ENCODE measurements around the gene TNRC6B.
"Not testable (repeated sequence)": the region's sequence is repeated elsewhere in the genome, so short reads cannot be mapped to it uniquely, and the experiment has no call there.

TNRC6B gene

DNA sequence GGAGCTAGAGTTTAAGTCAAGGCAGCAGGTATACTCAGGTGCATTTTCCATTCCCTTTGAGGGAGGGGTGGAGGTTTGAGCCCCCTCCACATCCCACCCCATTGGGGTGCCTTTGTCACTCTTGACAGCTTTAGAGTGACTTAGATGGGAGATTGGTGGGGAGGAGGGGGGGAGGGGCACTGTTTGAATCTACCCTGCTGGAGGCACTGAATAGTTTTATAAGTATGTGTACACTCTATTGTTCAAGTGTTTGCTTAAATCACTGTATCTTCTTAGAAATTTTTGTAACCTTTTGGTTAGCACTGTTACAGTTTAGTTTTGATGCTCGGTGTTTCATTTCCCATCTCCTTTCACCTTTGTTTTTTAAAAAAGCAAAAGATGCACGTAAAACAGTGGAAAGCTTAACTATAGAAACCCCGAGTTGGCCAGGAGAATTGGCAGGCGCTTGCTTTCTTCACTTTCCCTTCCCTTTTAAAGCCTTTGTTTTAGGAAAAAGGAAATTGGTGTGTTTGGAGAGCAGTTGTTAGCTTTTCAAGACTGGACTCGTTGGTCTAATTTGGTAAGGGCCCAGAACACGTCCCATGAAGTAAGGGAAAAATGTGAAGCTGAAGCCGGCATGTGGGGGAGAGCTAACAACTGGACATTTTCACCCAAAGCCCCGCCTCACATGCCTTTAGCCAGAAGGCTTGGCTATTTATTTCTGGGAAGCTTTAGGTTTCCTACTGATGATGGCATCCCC lies 42.8 kb downstream of the TNRC6B start:
- Mint-ChIP-seq H3K27me3 (ENCODE audit: low read depth) (no peaks in the 10 kb centered on the region), H3K27ac (peak overlapping the region; percentile 68 to 83 (median 78)), H3K36me3 (ENCODE audit: low read depth) (peaks cover 40% of the 10 kb centered on the region), H3K4me1 (peaks cover 66% of the 10 kb centered on the region), H3K4me3 (no peak overlapping the region), H3K9me3 (no peaks in the 10 kb centered on the region)
- TF ChIP-seq, protein P1, sequence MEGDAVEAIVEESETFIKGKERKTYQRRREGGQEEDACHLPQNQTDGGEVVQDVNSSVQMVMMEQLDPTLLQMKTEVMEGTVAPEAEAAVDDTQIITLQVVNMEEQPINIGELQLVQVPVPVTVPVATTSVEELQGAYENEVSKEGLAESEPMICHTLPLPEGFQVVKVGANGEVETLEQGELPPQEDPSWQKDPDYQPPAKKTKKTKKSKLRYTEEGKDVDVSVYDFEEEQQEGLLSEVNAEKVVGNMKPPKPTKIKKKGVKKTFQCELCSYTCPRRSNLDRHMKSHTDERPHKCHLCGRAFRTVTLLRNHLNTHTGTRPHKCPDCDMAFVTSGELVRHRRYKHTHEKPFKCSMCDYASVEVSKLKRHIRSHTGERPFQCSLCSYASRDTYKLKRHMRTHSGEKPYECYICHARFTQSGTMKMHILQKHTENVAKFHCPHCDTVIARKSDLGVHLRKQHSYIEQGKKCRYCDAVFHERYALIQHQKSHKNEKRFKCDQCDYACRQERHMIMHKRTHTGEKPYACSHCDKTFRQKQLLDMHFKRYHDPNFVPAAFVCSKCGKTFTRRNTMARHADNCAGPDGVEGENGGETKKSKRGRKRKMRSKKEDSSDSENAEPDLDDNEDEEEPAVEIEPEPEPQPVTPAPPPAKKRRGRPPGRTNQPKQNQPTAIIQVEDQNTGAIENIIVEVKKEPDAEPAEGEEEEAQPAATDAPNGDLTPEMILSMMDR (IDR thresholded peaks at IDR 0.05; ENCODE audit: unreplicated experiment in 3 of 3), result no peak

DNA sequence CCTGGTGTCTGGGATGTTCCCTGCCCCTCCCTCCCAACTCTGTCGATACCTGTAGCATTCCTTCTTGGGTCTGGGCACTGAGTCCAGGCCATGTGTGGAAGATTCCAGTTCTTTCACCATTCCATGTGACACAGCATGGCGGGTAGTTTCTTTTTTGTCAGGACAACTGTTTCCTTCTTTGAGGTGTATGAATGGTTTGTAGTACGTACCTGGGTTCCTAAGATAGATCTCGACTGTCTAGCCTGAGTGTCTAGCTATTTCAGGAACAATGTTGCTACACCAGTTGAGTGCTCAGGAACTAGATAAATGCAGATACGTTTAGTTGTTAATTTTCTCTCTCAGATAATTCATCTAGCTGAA lies 43.3 kb downstream of the TNRC6B start:
- H3K4me1 Mint-ChIP-seq, result peaks cover 64% of the 10 kb centered on the region
- H3K4me3 Mint-ChIP-seq, result no peak overlapping the region
- TF ChIP-seq, protein P1 (IDR thresholded peaks at IDR 0.05; ENCODE audit: unreplicated experiment in 3 of 3), result no peak
- peak overlapping the region in 2 of 3 experiments; percentile 73 to 78 for H3K27ac Mint-ChIP-seq
- no peaks in the 10 kb centered on the region for H3K27me3 Mint-ChIP-seq (ENCODE audit: low read depth)
- H3K9me3 Mint-ChIP-seq, result no peaks in the 10 kb centered on the region
- H3K36me3 Mint-ChIP-seq (ENCODE audit: low read depth), result peaks cover 35% of the 10 kb centered on the region

DNA sequence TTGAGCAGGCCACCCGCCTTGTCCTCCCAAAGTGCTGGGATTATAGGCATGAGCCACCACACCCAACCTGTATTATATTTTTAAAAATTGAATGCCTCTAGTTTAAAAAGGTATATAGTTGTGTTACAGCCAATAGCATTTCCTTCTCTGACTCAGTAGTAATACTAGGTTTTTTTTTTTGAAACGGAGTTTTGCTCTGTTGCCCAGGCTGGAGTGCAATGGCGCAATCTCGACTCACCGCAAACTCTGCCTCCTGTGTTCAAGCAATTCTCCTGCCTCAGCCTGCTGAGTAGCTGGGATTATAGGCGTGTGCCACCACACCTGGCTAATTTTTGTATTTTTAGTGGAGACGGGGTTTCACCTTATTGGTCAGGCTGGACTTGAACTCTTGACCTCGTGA lies 45.3 kb downstream of the TNRC6B start:
- not testable (repeated sequence) for H3K9me3 Mint-ChIP-seq; H3K27ac Mint-ChIP-seq; H3K4me3 Mint-ChIP-seq; H3K27me3 Mint-ChIP-seq (ENCODE audit: low read depth)
- H3K4me1 Mint-ChIP-seq, result peaks cover 67% of the 10 kb centered on the region
- H3K36me3 Mint-ChIP-seq (ENCODE audit: low read depth), result peaks cover 32% of the 10 kb centered on the region

GRCh38 chr22:40224702-40225101 lies 47.0 kb downstream of the TNRC6B start:
- no peaks in the 10 kb centered on the region for H3K27me3 Mint-ChIP-seq (ENCODE audit: low read depth)
- peak overlapping the region; percentile 30 to 52 (median 45) for H3K27ac Mint-ChIP-seq
- no peaks in the 10 kb centered on the region for H3K9me3 Mint-ChIP-seq
- peaks cover 24% of the 10 kb centered on the region for H3K36me3 Mint-ChIP-seq (ENCODE audit: low read depth)
- peaks cover 58% of the 10 kb centered on the region for H3K4me1 Mint-ChIP-seq
- H3K4me3 Mint-ChIP-seq, result no peak overlapping the region
- TF ChIP-seq, protein P1 (IDR thresholded peaks at IDR 0.05; ENCODE audit: unreplicated experiment in 3 of 3), result no peak

- H3K27ac Mint-ChIP-seq, result peak overlapping the region in 2 of 3 experiments; percentile 32 to 77
- no peaks in the 10 kb centered on the region for H3K27me3 Mint-ChIP-seq (ENCODE audit: low read depth)
- peaks cover 33% of the 10 kb centered on the region for H3K36me3 Mint-ChIP-seq (ENCODE audit: low read depth)
- H3K9me3 Mint-ChIP-seq, result no peaks in the 10 kb centered on the region
- peaks cover 41% of the 10 kb centered on the region for H3K4me1 Mint-ChIP-seq
- H3K4me3 Mint-ChIP-seq, result no peak overlapping the region
- TF ChIP-seq, protein P1 (IDR thresholded peaks at IDR 0.05; ENCODE audit: unreplicated experiment in 3 of 3), result no peak
Measured at GRCh38 chr22:40226620-40227019, 48.9 kb downstream of the TNRC6B start.

DNA sequence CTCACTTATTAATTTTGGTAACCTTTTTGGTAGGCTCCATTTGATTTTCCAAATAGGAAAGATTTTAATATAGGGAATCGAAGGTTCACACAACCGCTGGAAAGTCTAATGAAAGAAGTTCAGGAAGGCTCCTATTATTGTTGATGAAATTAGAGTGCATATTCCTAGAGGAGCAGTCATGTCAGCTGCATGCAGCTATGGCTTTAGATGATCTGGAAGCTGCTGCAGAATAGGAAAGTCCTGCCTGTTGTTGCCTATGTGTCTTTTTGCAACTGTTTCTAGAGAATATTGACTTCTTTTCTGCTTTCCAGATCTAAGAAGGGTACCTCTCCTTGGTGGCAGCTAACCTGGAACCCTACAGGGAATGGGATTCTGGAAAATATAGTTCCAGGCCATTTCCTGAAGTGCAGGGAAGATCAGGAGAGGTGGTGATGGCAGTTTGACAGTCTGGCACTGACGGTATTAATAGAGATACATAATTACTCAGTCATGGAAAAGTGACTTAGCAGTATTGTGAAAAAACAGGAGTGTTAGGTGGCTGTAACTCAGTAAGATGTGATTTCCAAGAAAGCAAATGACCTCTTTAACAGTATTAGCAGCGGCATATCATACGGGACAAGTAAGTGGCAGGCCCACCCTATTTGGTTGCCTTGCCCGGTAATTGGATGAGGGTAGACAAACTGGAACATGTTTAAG lies 54.0 kb downstream of the TNRC6B start:
- TF ChIP-seq, protein P1 (IDR thresholded peaks at IDR 0.05; ENCODE audit: unreplicated experiment in 3 of 3), result no peak
- Mint-ChIP-seq H3K9me3 (no peaks in the 10 kb centered on the region), H3K27me3 (ENCODE audit: low read depth) (no peaks in the 10 kb centered on the region), H3K4me3 (no peak overlapping the region), H3K4me1 (peaks cover 40% of the 10 kb centered on the region), H3K27ac (peak overlapping the region in 1 of 3 experiments; percentile 2), H3K36me3 (ENCODE audit: low read depth) (peaks cover 48% of the 10 kb centered on the region)

Measured in nephron (organoid).